H1 (cell line): Measurements from ENCODE around the gene BPIFB4. TPM values are rescaled to one million over a fixed set of nuclear protein-coding genes. Genes with fewer than 3 reads are reported as not detected.

Experiments
- CTCF ChIA-PET: fragments of 300-600 bp; sonication (Branson Sonifier 250); formaldehyde crosslinking; loops from one replicate; lab custom pipeline; 2021; ENCODE audit not compliant: partially characterized antibody; lab: Charles Lee
- POLR2A ChIA-PET: fragments of 300-600 bp; sonication (Branson Sonifier 250); formaldehyde crosslinking; loops from one replicate; lab custom pipeline; 2021; ENCODE audit warnings: inconsistent platforms; ENCODE audit not compliant: partially characterized antibody; lab: Charles Lee
- DNase-seq, 2 experiments: peaks; one replicate each; pipeline versions ENCODE4 v3.0.0 to v3.0.0-alpha.2; 2010 to 2022; ENCODE audit warnings: low spot score in 2 of 2, low read depth in 1 of 2, mixed read lengths in 1 of 2
- FAIRE-seq: peaks from 2 replicates; lab custom pipeline; 2011; peaks lifted over from hg19 to GRCh38; lab: Jason Lieb, UNC
- H2AFZ ChIP-seq: 2 replicates; pipeline ENCODE4 v1.8.1; 2012; ENCODE audit warnings: low read length, inconsistent platforms
- H2AK5ac ChIP-seq: 2 replicates; pipeline ENCODE4 v1.6.1; 2013; ENCODE audit warnings: low read depth, low read length
- H2BK120ac ChIP-seq: replicated peaks from 2 replicates; pipeline ENCODE3; 2013; ENCODE audit warnings: low read depth, low read length, inconsistent platforms
- H2BK12ac ChIP-seq: 2 replicates; pipeline ENCODE4 v1.6.1; 2013; ENCODE audit warnings: low read depth, low read length
- H2BK15ac ChIP-seq: 2 replicates; pipeline ENCODE4 v1.6.1; 2013; ENCODE audit warnings: low read length
- H2BK20ac ChIP-seq: 2 replicates; pipeline ENCODE4 v1.6.1; 2013; ENCODE audit warnings: low read length
- H2BK5ac ChIP-seq: 2 replicates; pipeline ENCODE4 v1.6.1; 2013; ENCODE audit warnings: low read depth, low read length
- H3K14ac ChIP-seq: 2 replicates; pipeline ENCODE4 v1.6.1; 2013; ENCODE audit warnings: inconsistent platforms; ENCODE audit not compliant: insufficient read length
- H3K18ac ChIP-seq: 2 replicates; pipeline ENCODE4 v1.6.1; 2013; ENCODE audit warnings: low read length; ENCODE audit errors: extremely low read depth
- H3K23ac ChIP-seq: 2 replicates; pipeline ENCODE4 v1.6.1; 2013; ENCODE audit warnings: inconsistent platforms; ENCODE audit not compliant: insufficient read length
- H3K23me2 ChIP-seq: 2 replicates; pipeline ENCODE4 v1.6.1; 2013; ENCODE audit warnings: low read depth, low read length
- H3K27ac ChIP-seq: 2 replicates; pipeline ENCODE4 v1.6.1; 2011; ENCODE audit warnings: low read depth, low read length, inconsistent platforms
- H3K27me3 ChIP-seq, 4 experiments: replicated peaks in 1 of 4; 1 replicate in 1 of 4; 2 replicates in 3 of 4; pipeline versions ENCODE4 v1.6.1 to v1.8.1; 2011 to 2013; ENCODE audit warnings: low read length in 3 of 4, mild to moderate bottlenecking in 3 of 4, inconsistent platforms in 2 of 4, mixed read lengths in 2 of 4, moderate library complexity in 1 of 4; ENCODE audit not compliant: control insufficient read depth in 3 of 4, insufficient read depth in 3 of 4; ENCODE audit errors: extremely low read depth in 1 of 4
- H3K36me3 ChIP-seq, 4 experiments: 2 replicates each; pipeline versions ENCODE4 v1.6.1 to v1.8.1; 2011 to 2013; ENCODE audit warnings: mild to moderate bottlenecking in 4 of 4, low read length in 3 of 4, moderate library complexity in 2 of 4, control low read depth in 1 of 4, inconsistent platforms in 1 of 4; ENCODE audit not compliant: insufficient read depth in 4 of 4, control insufficient read depth in 2 of 4
- H3K4ac ChIP-seq: replicated peaks from 2 replicates; pipeline ENCODE3; 2013; ENCODE audit warnings: low read length, low read depth, mixed read lengths, inconsistent platforms; ENCODE audit not compliant: insufficient read length
- H3K4me1 ChIP-seq, 4 experiments: replicated peaks in 1 of 4; 1 replicate in 1 of 4; 2 replicates in 3 of 4; pipeline versions ENCODE4 v1.6.1 to v1.8.1; 2011 to 2013; ENCODE audit warnings: low read length in 3 of 4, inconsistent platforms in 2 of 4, mixed read lengths in 1 of 4; ENCODE audit not compliant: insufficient read depth in 4 of 4, control insufficient read depth in 3 of 4
- H3K4me2 ChIP-seq, 2 experiments: 2 replicates each; pipeline versions ENCODE4 v1.6.1 to v1.8.1; 2011 to 2013; ENCODE audit warnings: low read depth in 2 of 2, low read length in 2 of 2, control low read depth in 1 of 2, inconsistent platforms in 1 of 2, mild to moderate bottlenecking in 1 of 2; ENCODE audit not compliant: insufficient read depth in 1 of 2
- H3K4me3 ChIP-seq, 4 experiments: fragments of 200-600, 300-600 bp in 1 of 4; sonication (generic), shearing (Covaris generic), sonication (Bioruptor Twin) in 1 of 4; 2 replicates each; pipeline versions ENCODE4 v1.5.1 to v1.8.1; 2011 to 2016; ENCODE audit warnings: low read length in 4 of 4, low read depth in 3 of 4, control low read depth in 2 of 4, inconsistent platforms in 2 of 4, mild to moderate bottlenecking in 2 of 4, mixed read lengths in 1 of 4, moderate library complexity in 1 of 4; ENCODE audit not compliant: insufficient read depth in 2 of 4; ENCODE audit errors: extremely low read depth in 1 of 4
- H3K56ac ChIP-seq: replicated peaks from 2 replicates; pipeline ENCODE3; 2013; ENCODE audit warnings: low read depth, mild to moderate bottlenecking, mixed read lengths, low read length, inconsistent platforms; ENCODE audit not compliant: insufficient read length
- H3K79me1 ChIP-seq: 2 replicates; pipeline ENCODE4 v1.6.1; 2013; ENCODE audit warnings: low read depth, low read length, control low read depth
- H3K79me2 ChIP-seq, 2 experiments: 2 replicates each; pipeline versions ENCODE4 v1.6.1 to v1.8.1; 2012 to 2013; ENCODE audit warnings: low read length in 2 of 2, mild to moderate bottlenecking in 2 of 2, inconsistent platforms in 1 of 2; ENCODE audit not compliant: insufficient read depth in 2 of 2, control insufficient read depth in 1 of 2
- H3K9ac ChIP-seq, 4 experiments: replicated peaks in 1 of 4; 1 replicate in 1 of 4; 2 replicates in 3 of 4; pipeline versions ENCODE4 v1.6.1 to v1.8.1; 2011 to 2013; ENCODE audit warnings: low read depth in 3 of 4, low read length in 3 of 4, control low read depth in 2 of 4, mild to moderate bottlenecking in 2 of 4, moderate library complexity in 2 of 4, inconsistent platforms in 1 of 4; ENCODE audit errors: extremely low read depth in 1 of 4
- H3K9me3 ChIP-seq, 2 experiments: 2 replicates each; pipeline versions ENCODE4 v1.6.1 to v1.8.1; 2012 to 2013; ENCODE audit warnings: mild to moderate bottlenecking in 2 of 2, moderate library complexity in 2 of 2, control low read depth in 1 of 2, inconsistent platforms in 1 of 2, low read depth in 1 of 2, low read length in 1 of 2, mixed read lengths in 1 of 2; ENCODE audit not compliant: insufficient read depth in 2 of 2
- H4K20me1 ChIP-seq, 2 experiments: replicated peaks in 1 of 2; 2 replicates each; pipeline versions ENCODE3 to v1.8.1; 2011 to 2013; ENCODE audit warnings: inconsistent platforms in 2 of 2, low read length in 2 of 2, mild to moderate bottlenecking in 1 of 2; ENCODE audit not compliant: insufficient read depth in 2 of 2, control insufficient read depth in 1 of 2
- H4K5ac ChIP-seq: 2 replicates; pipeline ENCODE4 v1.6.1; 2013; ENCODE audit warnings: low read length, low read depth, mixed read lengths, inconsistent platforms; ENCODE audit not compliant: insufficient read length
- H4K8ac ChIP-seq: 2 replicates; pipeline ENCODE4 v1.8.0; 2013; ENCODE audit warnings: mild to moderate bottlenecking, moderate library complexity, low read length, inconsistent platforms; ENCODE audit not compliant: insufficient read depth; ENCODE audit errors: extremely low read depth
- H4K91ac ChIP-seq: replicated peaks from 2 replicates; pipeline ENCODE3; 2013; ENCODE audit warnings: low read length, mixed read lengths, inconsistent platforms; ENCODE audit not compliant: insufficient read length
- CREB1 ChIP-seq: IDR thresholded peaks from 2 replicates; pipeline ENCODE4 v1.6.1; 2012; ENCODE audit warnings: inconsistent platforms
- EGR1 ChIP-seq: IDR thresholded peaks from 2 replicates; pipeline ENCODE4 v1.6.1; 2011; ENCODE audit warnings: low read depth, low read length, borderline replicate concordance
- FOSL1 ChIP-seq: IDR thresholded peaks from 2 replicates; pipeline ENCODE4 v1.6.1; 2011; ENCODE audit warnings: mild to moderate bottlenecking, low read depth, low read length, moderate library complexity; ENCODE audit not compliant: insufficient read depth
- HDAC2 ChIP-seq, 2 experiments: fragments of 300-600 bp in 1 of 2; sonication (generic) in 1 of 2; IDR thresholded peaks; 2 replicates each; pipeline ENCODE4 v1.6.1; 2011 to 2012; ENCODE audit warnings: low read depth in 2 of 2, low read length in 2 of 2, mild to moderate bottlenecking in 2 of 2, moderate library complexity in 2 of 2, borderline replicate concordance in 1 of 2, inconsistent platforms in 1 of 2
- JUND ChIP-seq: IDR thresholded peaks from 2 replicates; pipeline ENCODE4 v1.6.1; 2011; ENCODE audit warnings: mild to moderate bottlenecking, improper control_type of control experiment, low read length
- KDM1A ChIP-seq: fragments of 200-600, 300-600 bp; sonication (generic); IDR thresholded peaks from 2 replicates; pipeline ENCODE4 v1.7.1; 2016; ENCODE audit warnings: mild to moderate bottlenecking, low read length, borderline replicate concordance
- KDM4A ChIP-seq: IDR thresholded peaks from one replicate; pipeline ENCODE4 v1.7.1; 2012; ENCODE audit warnings: low read depth, mild to moderate bottlenecking, moderate library complexity, low read length, inconsistent platforms; ENCODE audit not compliant: severe bottlenecking
- NANOG ChIP-seq: IDR thresholded peaks from 2 replicates; pipeline ENCODE4 v1.6.1; 2011; ENCODE audit warnings: low read length, low read depth, mild to moderate bottlenecking, inconsistent platforms; ENCODE audit not compliant: insufficient read depth, poor library complexity, severe bottlenecking
- PHF8 ChIP-seq: fragments of 200-600 bp; sonication (generic); conservative IDR thresholded peaks from 2 replicates; pipeline ENCODE4 v1.7.1; 2012; ENCODE audit warnings: low read depth, mild to moderate bottlenecking, inconsistent platforms, low read length, moderate library complexity
- SIRT6 ChIP-seq: IDR thresholded peaks from one replicate; pipeline ENCODE4 v1.7.1; 2012; ENCODE audit warnings: low read length, inconsistent platforms
- SP1 ChIP-seq: IDR thresholded peaks from 2 replicates; pipeline ENCODE4 v1.6.1; 2011; ENCODE audit warnings: low read depth, low read length
- SP4 ChIP-seq: IDR thresholded peaks from 2 replicates; pipeline ENCODE4 v1.6.1; 2012; ENCODE audit warnings: low read length, inconsistent platforms
- TBP ChIP-seq: IDR thresholded peaks from 2 replicates; pipeline ENCODE4 v1.6.1; 2011; ENCODE audit warnings: low read depth, low read length, improper control_type of control experiment
- TEAD4 ChIP-seq: IDR thresholded peaks from 2 replicates; pipeline ENCODE4 v1.6.1; 2012; ENCODE audit warnings: low read depth, low read length, inconsistent platforms, mixed read lengths
- WGBS, 2 experiments: shearing (Covaris generic) in 1 of 2; methylation state at CpG; one replicate each; pipeline versions ENCODE4 v1.1.6 to v1.1.7; 2013 to 2015; ENCODE audit warnings: low lambda C conversion rate in 2 of 2, mixed read lengths in 2 of 2, inconsistent platforms in 1 of 2, low coverage in 1 of 2, missing lambda C conversion rate in 1 of 2; ENCODE audit not compliant: insufficient replicate concordance in 2 of 2, insufficient coverage in 1 of 2, insufficient read length in 1 of 2; ENCODE audit errors: extremely low coverage in 1 of 2, missing lambda C conversion rate in 1 of 2; 5-methylcytosine and 5-hydroxymethylcytosine counted together
- polyA plus RNA-seq, 7 experiments: library from polyadenylated mRNA; depleted of rRNA in 3 of 7; stranded (reverse) in 5 of 7; unstranded in 2 of 7; fragments of >200 nt in 5 of 7; fragments of 200-250 nt in 2 of 7; gene quantifications; 1 replicate in 5 of 7; 2 replicates in 1 of 7; 4 replicates in 1 of 7; pipeline versions ENCODE4 v1.2.1 to v1.2.3, GENCODE V29; 2011 to 2013; ENCODE audit warnings: missing spikeins in 2 of 7, mixed read lengths in 2 of 7
- total RNA-seq: library from RNA; stranded (reverse); fragmentation: NEBNext Ultra II Directional; extraction: Animal tissue kit (Norgen Biotek cat#: 25700); gene quantifications from 2 replicates; pipeline ENCODE4 v1.2.1, GENCODE V29; 2021
- TF ChIP-seq, protein P1 (sequence below): IDR thresholded peaks from 2 replicates; pipeline ENCODE4 v1.6.1; 2011; ENCODE audit warnings: low read depth, mild to moderate bottlenecking, low read length; ENCODE audit not compliant: insufficient read depth

Gene BPIFB4
- total and polyA plus RNA-seq, 2 of the 8 experiments (the other 6 are each of a cell fraction or from before 2014, with no cell fraction given) = not detected

DNA sequence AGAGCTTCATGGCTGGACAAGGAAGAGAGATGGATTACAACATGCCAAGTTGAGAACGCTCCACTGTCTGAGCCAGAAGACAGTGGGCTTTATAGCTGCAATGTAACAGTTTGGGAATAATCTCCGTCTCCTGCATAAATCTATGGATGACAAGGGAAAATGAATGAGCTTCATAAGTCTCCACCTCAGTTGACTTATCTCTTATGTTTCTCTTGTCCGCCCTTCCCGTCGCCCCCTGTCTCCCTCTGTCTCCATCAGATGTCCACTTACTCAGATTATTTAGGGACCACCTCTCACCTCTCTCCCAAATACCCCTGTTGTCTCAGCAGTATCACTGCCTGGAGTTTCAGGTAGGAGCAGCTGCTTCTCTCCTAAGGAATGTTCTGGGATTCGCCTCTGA, 74.8 kb downstream of the BPIFB4 start:
- no peak for DNase-seq
- Histone ChIP-seq H4K5ac (no peak overlapping the region), H2BK12ac (no peak overlapping the region), H2BK15ac (no peak overlapping the region), H3K18ac (no peak overlapping the region), H3K4me3 (no peak overlapping the region), H3K23ac (no peak overlapping the region), H3K36me3 (no peaks in the 10 kb centered on the region), H4K91ac (no peak overlapping the region), H3K79me1 (no peaks in the 10 kb centered on the region), H3K4me1 (no peaks in the 10 kb centered on the region), H3K56ac (no peak overlapping the region), H3K9me3 (no peaks in the 10 kb centered on the region), H2AFZ (no peak overlapping the region), H4K8ac (no peak overlapping the region), H2BK20ac (no peak overlapping the region), H2AK5ac (no peak overlapping the region), H3K79me2 (no peaks in the 10 kb centered on the region), H4K20me1 (no peaks in the 10 kb centered on the region), H3K4me2 (no peak overlapping the region), H3K14ac (no peak overlapping the region), H3K27ac (no peak overlapping the region), H2BK120ac (no peak overlapping the region), H3K23me2 (no peaks in the 10 kb centered on the region; the same call in 1 of the 2 replicates), H3K27me3 (peaks cover 0 to 2% (median 0%) of the 10 kb centered on the region in 4 experiments; a peak in 1 of 7 replicates), H2BK5ac (no peak overlapping the region), H3K9ac (no peak overlapping the region), H3K4ac (no peak overlapping the region)
- CTCF ChIA-PET = interaction anchor here (0.6 to 2.3 kb wide), 7 partner anchors 8 to 112 kb away, joined by 3 to 5 read pairs (median 4); partner anchors contain the start of gene BPIFB3
- WGBS, 2 experiments = 86% methylated on average over 6 of the region's 6 CpGs; no CpG with 5 or more reads in 1 of the 2 experiments
- POLR2A ChIA-PET = no interaction called here
- no peak for FAIRE-seq
- TF ChIP-seq PHF8 = no peak
- no peak for TF ChIP-seq EGR1
- no peak for TF ChIP-seq TBP
- TF ChIP-seq HDAC2 (IDR thresholded peaks at IDR 0.05; ENCODE audit: borderline replicate concordance in 1 of 2, low read depth in 2 of 2, low read length in 2 of 2) = no peak
- TF ChIP-seq KDM4A = no peak
- TF ChIP-seq, protein P1, sequence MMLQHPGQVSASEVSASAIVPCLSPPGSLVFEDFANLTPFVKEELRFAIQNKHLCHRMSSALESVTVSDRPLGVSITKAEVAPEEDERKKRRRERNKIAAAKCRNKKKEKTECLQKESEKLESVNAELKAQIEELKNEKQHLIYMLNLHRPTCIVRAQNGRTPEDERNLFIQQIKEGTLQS = no peak
- no peak for TF ChIP-seq JUND
- no peak for TF ChIP-seq TEAD4
- TF ChIP-seq NANOG = no peak
- no peak for TF ChIP-seq FOSL1
- no peak for TF ChIP-seq KDM1A
- TF ChIP-seq SIRT6 = no peak
- TF ChIP-seq SP1 = no peak
- TF ChIP-seq SP4 = no peak
- TF ChIP-seq CREB1 = no peak
